GM19193 (cell line): ENCODE data around the gene CARMIL3.

Experiments
- POLR2A ChIP-seq: IDR thresholded peaks from 4 replicates; pipeline ENCODE4 v1.6.1; 2011; ENCODE audit not compliant: insufficient read depth, insufficient read length; ENCODE audit errors: extremely low read depth

The CARMIL3 gene

GRCh38 chr14:24064091-24064795, 12.4 kb downstream of the CARMIL3 start:
- TF ChIP-seq POLR2A = no peak

GRCh38 chr14:24064856-24065255, 13.0 kb downstream of the CARMIL3 start:
- no peak for TF ChIP-seq POLR2A

- TF ChIP-seq POLR2A = no peak
Observed at GRCh38 chr14:24065408-24065807, 13.6 kb downstream of the CARMIL3 start.

- TF ChIP-seq POLR2A = no peak
Observed at GRCh38 chr14:24066496-24067132, 14.8 kb downstream of the CARMIL3 start.

- no peak for TF ChIP-seq POLR2A
Observed at GRCh38 chr14:24067133-24068082, 15.6 kb downstream of the CARMIL3 start.

GRCh38 chr14:24068711-24069410, 17.1 kb downstream of the CARMIL3 start:
- TF ChIP-seq POLR2A = no peak

- no peak for TF ChIP-seq POLR2A
Observed at GRCh38 chr14:24069411-24069735, 17.6 kb downstream of the CARMIL3 start.

- no peak for TF ChIP-seq POLR2A
Observed at GRCh38 chr14:24070285-24071143, 18.7 kb downstream of the CARMIL3 start.

- TF ChIP-seq POLR2A = no peak
Observed at GRCh38 chr14:24071144-24071697, 19.4 kb downstream of the CARMIL3 start, which contains the start of gene CPNE6. TSS of gene CPNE6 (plus strand) at chr14:24071562. CDS start at chr14:24072937, 1,375 bp downstream.

- TF ChIP-seq POLR2A = no peak
Observed at GRCh38 chr14:24071836-24072430, 20.1 kb downstream of the CARMIL3 start.

GRCh38 chr14:24072436-24072835, 20.6 kb downstream of the CARMIL3 start:
- no peak for TF ChIP-seq POLR2A

- TF ChIP-seq POLR2A = no peak
Observed at GRCh38 chr14:24072881-24073877, 21.4 kb downstream of the CARMIL3 start.
